PC-3 (cell line): ENCODE measurements around the gene HNRNPL.

Experiments used
- CTCF ChIP-seq: fragments of 300-600 bp; sonication (generic); conservative IDR thresholded peaks from 2 replicates; pipeline ENCODE4 v1.5.1; 2017; ENCODE audit warnings: antibody characterized with exemption, low read depth, mild to moderate bottlenecking, low read length
- EZH2 ChIP-seq: fragments of 300-600 bp; sonication (generic); IDR thresholded peaks from one replicate; pipeline ENCODE4 v1.6.1; 2017; ENCODE audit warnings: antibody characterized with exemption, mild to moderate bottlenecking, low read length; ENCODE audit not compliant: unreplicated experiment
- EZH2phosphoT487 ChIP-seq: fragments of 300-600 bp; sonication (generic); IDR thresholded peaks from 2 replicates; pipeline ENCODE4 v1.6.1; 2018; ENCODE audit warnings: mild to moderate bottlenecking, antibody characterized with exemption, low read length, borderline replicate concordance

DNA sequence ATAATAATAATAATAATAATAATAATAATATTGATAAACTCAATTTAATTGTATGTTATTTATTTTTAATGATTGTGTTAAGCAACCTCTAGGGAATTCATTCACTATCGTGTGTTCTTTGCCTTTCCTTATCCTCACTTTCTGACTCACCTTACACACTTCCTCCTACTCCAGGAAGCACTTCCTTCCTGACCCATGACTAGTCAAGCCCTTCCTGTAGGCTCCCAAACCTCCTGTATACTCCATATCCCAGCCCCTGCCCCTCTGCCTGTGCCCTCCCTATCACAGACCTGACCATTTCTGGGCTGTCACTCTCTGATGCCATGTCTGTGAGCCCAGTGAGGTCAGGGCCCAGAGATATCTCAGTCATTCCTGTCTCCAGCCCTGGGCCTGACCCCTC is 44.6 kb downstream of the HNRNPL start:
- TF ChIP-seq CTCF, result no peak
- no peak for TF ChIP-seq EZH2
- TF ChIP-seq EZH2phosphoT487, result no peak
